Activated T-cell treated with anti-CD3 and anti-CD28 coated beads for 4 hours (primary cell): ENCODE data around the gene HYCC1.
"Not testable (repeated sequence)": the region's sequence is repeated elsewhere in the genome, so short reads cannot be mapped to it uniquely, and the experiment has no call there.

ENCODE experiments used
- DNase-seq: peaks from one replicate; pipeline ENCODE4 v3.0.0-alpha.2; 2020

Gene HYCC1

GRCh38 chr7:23013715-23014649 is at the start of gene HYCC1:
HYCC1 (minus strand) TSS chr7:23014130; CDS start chr7:22991111, 23,019 bp downstream.
- peak; percentile 97 for DNase-seq

- DNase-seq = no peak
Observed at GRCh38 chr7:23062452-23062851, 48.5 kb upstream of the HYCC1 start.

- DNase-seq = no peak
Observed at GRCh38 chr7:23061327-23061726, 47.4 kb upstream of the HYCC1 start.

- DNase-seq = no peak
Observed at GRCh38 chr7:23058408-23059096, 44.6 kb upstream of the HYCC1 start.

GRCh38 chr7:23055582-23056178 is 41.8 kb upstream of the HYCC1 start:
- peak; percentile 56 for DNase-seq

- not testable (repeated sequence) for DNase-seq
Observed at GRCh38 chr7:23051124-23051485, 37.2 kb upstream of the HYCC1 start.

GRCh38 chr7:23046336-23046735 is 32.4 kb upstream of the HYCC1 start:
- not testable (repeated sequence) for DNase-seq

GRCh38 chr7:23045086-23045485 is 31.2 kb upstream of the HYCC1 start:
- not testable (repeated sequence) for DNase-seq

- no peak for DNase-seq
Observed at GRCh38 chr7:23044581-23044980, 30.7 kb upstream of the HYCC1 start.

- DNase-seq = no peak
Observed at GRCh38 chr7:23043441-23043840, 29.5 kb upstream of the HYCC1 start.

GRCh38 chr7:23039674-23040073 is 25.7 kb upstream of the HYCC1 start:
- DNase-seq = not testable (repeated sequence)

- not testable (repeated sequence) for DNase-seq
Observed at GRCh38 chr7:23035542-23036371, 21.8 kb upstream of the HYCC1 start.

- DNase-seq = no peak
Observed at GRCh38 chr7:23027261-23027660, 13.3 kb upstream of the HYCC1 start.

GRCh38 chr7:23026164-23026563 is 12.2 kb upstream of the HYCC1 start:
- DNase-seq = no peak

GRCh38 chr7:23024454-23024853 is 10.5 kb upstream of the HYCC1 start:
- no peak for DNase-seq

GRCh38 chr7:23022851-23023250 is 8.9 kb upstream of the HYCC1 start:
- DNase-seq = no peak

GRCh38 chr7:23022258-23022769 is 8.4 kb upstream of the HYCC1 start:
- no peak for DNase-seq

GRCh38 chr7:23021596-23021995 is 7.7 kb upstream of the HYCC1 start:
- no peak for DNase-seq

GRCh38 chr7:23020742-23021401 is 6.9 kb upstream of the HYCC1 start:
- no peak for DNase-seq

GRCh38 chr7:23018750-23019149 is 4.8 kb upstream of the HYCC1 start:
- no peak for DNase-seq

GRCh38 chr7:23017309-23017708 is 3.4 kb upstream of the HYCC1 start:
- DNase-seq = no peak
